GM23338 (cell line): Measurements from ENCODE around the gene DHFR2. TPM values are rescaled to one million over a fixed set of nuclear protein-coding genes. Genes with fewer than 3 reads are reported as not detected.

Experiments
- ATAC-seq: fragments of 200-7000 bp; cut with Tn5 transposase; 3 replicates; pipeline ENCODE4 v1.9.1; 2020
- DNase-seq: peaks from one replicate; pipeline ENCODE4 v3.0.0-alpha.2; 2015; ENCODE audit warnings: low spot score
- H2AFZ ChIP-seq: fragments of 200-600 bp; sonication (generic); 2 replicates; pipeline ENCODE4 v1.8.0; 2016; ENCODE audit warnings: antibody characterized with exemption, mild to moderate bottlenecking, moderate library complexity
- H3F3A ChIP-seq: fragments of 200-600 bp; sonication (generic); replicated peaks from 2 replicates; pipeline ENCODE4 v1.8.0; 2017; ENCODE audit warnings: antibody characterized with exemption, mixed run types, low read depth
- H3K27ac ChIP-seq: fragments of 200-600 bp; sonication (generic); 2 replicates; pipeline ENCODE4 v1.6.1; 2016; ENCODE audit warnings: low read depth
- H3K27me3 ChIP-seq: fragments of 200-600 bp; sonication (generic); 2 replicates; pipeline ENCODE4 v1.8.0; 2016; ENCODE audit warnings: mild to moderate bottlenecking, mixed run types, moderate library complexity; ENCODE audit not compliant: insufficient read depth
- H3K36me3 ChIP-seq: fragments of 200-600 bp; sonication (generic); 2 replicates; pipeline ENCODE4 v1.8.0; 2016; ENCODE audit warnings: mild to moderate bottlenecking; ENCODE audit not compliant: insufficient read depth
- H3K4me1 ChIP-seq: fragments of 200-600 bp; sonication (generic); 2 replicates; pipeline ENCODE4 v1.8.0; 2016; ENCODE audit warnings: mild to moderate bottlenecking, moderate library complexity; ENCODE audit not compliant: insufficient read depth
- H3K4me2 ChIP-seq: fragments of 200-600 bp; sonication (generic); 2 replicates; pipeline ENCODE4 v1.7.1; 2017; ENCODE audit warnings: mixed run types
- H3K4me3 ChIP-seq: fragments of 200-600 bp; sonication (generic); 2 replicates; pipeline ENCODE4 v1.6.1; 2016; ENCODE audit warnings: mixed run types
- H3K79me2 ChIP-seq: fragments of 200-600 bp; sonication (generic); replicated peaks from 2 replicates; pipeline ENCODE4 v1.8.0; 2017; ENCODE audit warnings: mild to moderate bottlenecking; ENCODE audit not compliant: insufficient read depth
- H3K9me2 ChIP-seq: fragments of 200-600 bp; sonication (generic); 2 replicates; pipeline ENCODE4 v1.8.0; 2017; ENCODE audit not compliant: insufficient read depth
- H4K20me1 ChIP-seq: fragments of 200-600 bp; sonication (generic); replicated peaks from 2 replicates; pipeline ENCODE4 v1.8.0; 2017; ENCODE audit warnings: mild to moderate bottlenecking; ENCODE audit not compliant: insufficient read depth
- H3K27ac Mint-ChIP-seq: 2 replicates; pipeline ENCODE4 v1.8.0; 2020; ENCODE audit warnings: inconsistent platforms, mild to moderate bottlenecking, moderate library complexity, mixed read lengths
- H3K27me3 Mint-ChIP-seq: 3 replicates; pipeline ENCODE4 v1.8.0; 2022; ENCODE audit warnings: low read depth, mild to moderate bottlenecking, moderate library complexity, mixed read lengths, inconsistent platforms; ENCODE audit not compliant: insufficient read depth, poor library complexity
- H3K36me3 Mint-ChIP-seq: 3 replicates; pipeline ENCODE4 v1.8.0; 2021; ENCODE audit warnings: low read depth, mild to moderate bottlenecking, inconsistent platforms, moderate library complexity, mixed read lengths
- H3K4me1 Mint-ChIP-seq: 3 replicates; pipeline ENCODE4 v1.8.0; 2020; ENCODE audit warnings: mild to moderate bottlenecking, inconsistent platforms, mixed read lengths
- H3K4me3 Mint-ChIP-seq: 3 replicates; pipeline ENCODE4 v1.8.0; 2021; ENCODE audit warnings: moderate library complexity, mild to moderate bottlenecking, inconsistent platforms, mixed read lengths
- H3K9me3 Mint-ChIP-seq: 3 replicates; pipeline ENCODE4 v1.8.0; 2020; ENCODE audit warnings: moderate library complexity, mild to moderate bottlenecking, inconsistent platforms, mixed read lengths
- CREB1 ChIP-seq: fragments of 250-450 bp; sonication (Bioruptor Pico); IDR thresholded peaks from 2 replicates; pipeline ENCODE4 v1.5.0; 2020; ENCODE audit warnings: low read depth, mild to moderate bottlenecking, moderate library complexity
- CTCF ChIP-seq, 2 experiments: fragments of 200-600 bp in 1 of 2; sonication (generic) in 1 of 2; conservative IDR thresholded peaks; 2 replicates each; pipeline versions ENCODE4 v1.5.1 to v1.6.1; 2016 to 2017; ENCODE audit warnings: antibody characterized with exemption in 2 of 2, low read depth in 2 of 2, mild to moderate bottlenecking in 2 of 2, moderate library complexity in 1 of 2
- ETS1 ChIP-seq: IDR thresholded peaks from 2 replicates; pipeline ENCODE4 v1.6.1; 2016; ENCODE audit warnings: antibody characterized with exemption
- EZH2 ChIP-seq: fragments of 200-600 bp; sonication (generic); IDR thresholded peaks from one replicate; pipeline ENCODE4 v1.8.0; 2017; ENCODE audit warnings: antibody characterized with exemption, mild to moderate bottlenecking, low read depth; ENCODE audit not compliant: unreplicated experiment
- EZH2phosphoT487 ChIP-seq: fragments of 200-600 bp; sonication (generic); IDR thresholded peaks from one replicate; pipeline ENCODE4 v1.8.1; 2018; ENCODE audit warnings: antibody characterized with exemption; ENCODE audit not compliant: unreplicated experiment
- JUNB ChIP-seq: IDR thresholded peaks from one replicate; pipeline ENCODE4 v1.6.1; 2016; ENCODE audit warnings: antibody characterized with exemption; ENCODE audit not compliant: unreplicated experiment
- NANOG ChIP-seq: IDR thresholded peaks from 2 replicates; pipeline ENCODE4 v1.6.1; 2016; ENCODE audit warnings: antibody characterized with exemption, borderline replicate concordance
- POLR2AphosphoS5 ChIP-seq: IDR thresholded peaks from 2 replicates; pipeline ENCODE4 v1.6.1; 2016; ENCODE audit warnings: antibody characterized with exemption, low read depth
- REST ChIP-seq: IDR thresholded peaks from one replicate; pipeline ENCODE4 v1.6.1; 2018; ENCODE audit warnings: antibody characterized with exemption; ENCODE audit not compliant: unreplicated experiment
- STAT1 ChIP-seq: IDR thresholded peaks from one replicate; pipeline ENCODE4 v1.6.1; 2016; ENCODE audit warnings: antibody characterized with exemption; ENCODE audit not compliant: unreplicated experiment
- ZNF114 ChIP-seq: fragments of 250-450 bp; sonication (Bioruptor Pico); IDR thresholded peaks from 2 replicates; pipeline ENCODE4 v1.5.0; 2020; ENCODE audit warnings: mild to moderate bottlenecking, moderate library complexity
- ZNF331 ChIP-seq: fragments of 250-450 bp; sonication (Bioruptor Pico); IDR thresholded peaks from 2 replicates; pipeline ENCODE4 v1.5.0; 2020; ENCODE audit warnings: low read depth, mild to moderate bottlenecking, moderate library complexity
- ZNF462 ChIP-seq: fragments of 250-450 bp; sonication (Bioruptor Pico); IDR thresholded peaks from 2 replicates; pipeline ENCODE4 v1.5.0; 2020; ENCODE audit warnings: mild to moderate bottlenecking, moderate library complexity
- polyA plus RNA-seq: library from polyadenylated mRNA; unstranded; fragments of >200 nt; fragmentation: Nextera tagmentation; extraction: Ambion mirVana; gene quantifications from 2 replicates; pipeline ENCODE4 v1.2.1, GENCODE V29; 2016
- total RNA-seq: library from RNA; depleted of rRNA; stranded (reverse); fragments of >200 nt; shearing (Covaris generic); gene quantifications from 2 replicates; pipeline ENCODE4 v1.2.3, GENCODE V29; 2014

DHFR2 gene
- total and polyA plus RNA-seq, 2 experiments from 2014 or later: 1.1 to 1.6 TPM

- no peak overlapping the region for H3K27ac ChIP-seq
- no peak overlapping the region for H2AFZ ChIP-seq
- H3K27me3 ChIP-seq: no peaks in the 10 kb centered on the region
- no peaks in the 10 kb centered on the region for H3F3A ChIP-seq
- no peaks in the 10 kb centered on the region for H4K20me1 ChIP-seq
- no peaks in the 10 kb centered on the region for H3K79me2 ChIP-seq
- ATAC-seq (no peak), DNase-seq (no peak)
- Mint-ChIP-seq H3K27me3 (no peaks in the 10 kb centered on the region), H3K9me3 (no peaks in the 10 kb centered on the region), H3K4me1 (no peaks in the 10 kb centered on the region), H3K27ac (no peak overlapping the region), H3K36me3 (no peaks in the 10 kb centered on the region), H3K4me3 (no peak overlapping the region)
- H3K4me2 ChIP-seq: no peak overlapping the region
- no peaks in the 10 kb centered on the region for H3K36me3 ChIP-seq
- H3K4me1 ChIP-seq: no peaks in the 10 kb centered on the region
- no peak overlapping the region for H3K4me3 ChIP-seq
- no peaks in the 10 kb centered on the region for H3K9me2 ChIP-seq
- no peak for TF ChIP-seq JUNB
- TF ChIP-seq NANOG: no peak
- no peak for TF ChIP-seq CREB1 (CRISPR knock-in tag)
- no peak for TF ChIP-seq ZNF331 (CRISPR knock-in tag)
- TF ChIP-seq ETS1: no peak
- TF ChIP-seq ZNF462 (CRISPR knock-in tag): no peak
- TF ChIP-seq ZNF114 (CRISPR knock-in tag): no peak
- no peak for TF ChIP-seq EZH2phosphoT487
- no peak for TF ChIP-seq EZH2
- no peak for TF ChIP-seq CTCF (conservative IDR thresholded peaks at IDR 0.05; ENCODE audit: low read depth in 2 of 2)
- TF ChIP-seq REST: no peak
- no peak for TF ChIP-seq STAT1
- TF ChIP-seq POLR2AphosphoS5: no peak
Measured at GRCh38 chr3:94015025-94015424, 47.7 kb downstream of the DHFR2 start.
